Spleen (tissue), 11 donors: ENCODE data around the gene NUAK1. TPM values are rescaled to one million over a fixed set of nuclear protein-coding genes. Genes with fewer than 3 reads are reported as not detected.

Experiments
- DNase-seq: peaks from one replicate; pipeline ENCODE4 v3.0.0-alpha.2; 2020
- H3K27ac ChIP-seq, 8 donors: fragments of 200-600 bp; sonication (generic) in 7 of 8; 1 replicate in 4 of 8; 2 replicates in 4 of 8; pipeline versions ENCODE4 v1.5.0 to v1.8.0; 2016 to 2021; ENCODE audit warnings: inconsistent platforms in 4 of 8, mild to moderate bottlenecking in 4 of 8, moderate library complexity in 1 of 8
- H3K27me3 ChIP-seq, 7 donors: fragments of 200-600 bp; sonication (generic) in 6 of 7; replicated peaks in 1 of 7; 1 replicate in 4 of 7; 2 replicates in 3 of 7; pipeline versions ENCODE4 v1.5.0 to v1.8.0; 2016 to 2021; ENCODE audit warnings: inconsistent platforms in 3 of 7, mild to moderate bottlenecking in 1 of 7
- H3K36me3 ChIP-seq, 6 donors: fragments of 200-600 bp; sonication (generic) in 5 of 6; 1 replicate in 4 of 6; 2 replicates in 2 of 6; pipeline versions ENCODE4 v1.5.0 to v1.8.0; 2016 to 2021; ENCODE audit warnings: inconsistent platforms in 2 of 6
- H3K4me1 ChIP-seq, 6 donors: fragments of 200-600 bp; sonication (generic) in 5 of 6; 1 replicate in 3 of 6; 2 replicates in 3 of 6; pipeline versions ENCODE4 v1.5.0 to v1.8.0; 2016 to 2021; ENCODE audit warnings: inconsistent platforms in 3 of 6
- H3K4me3 ChIP-seq, 8 donors: fragments of 200-600 bp; sonication (generic) in 7 of 8; 1 replicate in 4 of 8; 2 replicates in 4 of 8; pipeline versions ENCODE4 v1.5.0 to v1.8.0; 2016 to 2021; ENCODE audit warnings: inconsistent platforms in 4 of 8, mild to moderate bottlenecking in 4 of 8, moderate library complexity in 2 of 8
- H3K9me3 ChIP-seq, 8 donors: fragments of 200-600 bp; sonication (generic) in 7 of 8; 1 replicate in 4 of 8; 2 replicates in 4 of 8; pipeline versions ENCODE4 v1.5.0 to v1.8.0; 2016 to 2021; ENCODE audit warnings: inconsistent platforms in 4 of 8
- CTCF ChIP-seq, 11 experiments: fragments of 200-600 bp in 7 of 11; fragments of 450-650 bp in 4 of 11; sonication (generic) in 4 of 11; IDR thresholded peaks in 8 of 11; conservative IDR thresholded peaks in 3 of 11; 1 replicate in 7 of 11; 2 replicates in 4 of 11; pipeline versions ENCODE4 v1.4.0 to v1.8.0; 2016 to 2021; ENCODE audit warnings: antibody characterized with exemption in 11 of 11, inconsistent platforms in 4 of 11, mild to moderate bottlenecking in 1 of 11
- POLR2A ChIP-seq, 3 donors: fragments of 450-650 bp; IDR thresholded peaks; one replicate each; pipeline ENCODE4 v1.5.1; 2017; ENCODE audit warnings: antibody characterized with exemption in 3 of 3, mild to moderate bottlenecking in 1 of 3
- POLR2AphosphoS5 ChIP-seq, 3 donors: sonication (generic); formaldehyde crosslinking; IDR thresholded peaks; one replicate each; pipeline ENCODE4 v1.5.1; 2017; ENCODE audit warnings: antibody characterized with exemption in 3 of 3
- WGBS, 5 donors: extraction: QIAGEN DNeasy Blood & Tissue Kit in 3 of 5; methylation state at CpG; one replicate each; pipeline versions ENCODE4 v1.1.5 to v1.1.7; 2013 to 2018; 5-methylcytosine and 5-hydroxymethylcytosine counted together
- intact Hi-C: fragments of 100-400 bp; cut with DNase I; formaldehyde crosslinking; loops from one replicate; pipeline ENCODE4 v1.15.0; 2023; ENCODE audit warnings: low total_unique reads
- polyA plus RNA-seq, 3 donors: library from polyadenylated mRNA; stranded (reverse); fragments of 200-250 nt; gene quantifications; one replicate each; pipeline ENCODE4 v1.2.1, GENCODE V29; 2013
- total RNA-seq, 7 donors: library from RNA; depleted of rRNA in 3 of 7; stranded (reverse); fragments of >200 nt in 3 of 7; fragmentation: NEBNext Ultra II Directional in 4 of 7; extraction: Animal tissue kit (Norgen Biotek cat#: 25700) in 4 of 7; gene quantifications; one replicate each; pipeline versions ENCODE4 v1.1.0 to v1.2.1, GENCODE V29; 2016 to 2021
- donor health status: healthy with polysubstance abuse.
- donor health status: DM: no; HTN: no; CAD: no; lungs with moderate emphysema.
- donor health status: DM: no; HTN: no; CAD: no.
- donor health status: Bipolar disorder and iron deficiency.
- donor health status: healthy.
- donor health status: DM: no; HTN: no; CAD: no.
- donor health status: DM: yes; HTN: yes; CAD: no.

Gene NUAK1
- total and polyA plus RNA-seq, 10 donors = 0.20 to 3.3 (median 1.2) TPM

DNA sequence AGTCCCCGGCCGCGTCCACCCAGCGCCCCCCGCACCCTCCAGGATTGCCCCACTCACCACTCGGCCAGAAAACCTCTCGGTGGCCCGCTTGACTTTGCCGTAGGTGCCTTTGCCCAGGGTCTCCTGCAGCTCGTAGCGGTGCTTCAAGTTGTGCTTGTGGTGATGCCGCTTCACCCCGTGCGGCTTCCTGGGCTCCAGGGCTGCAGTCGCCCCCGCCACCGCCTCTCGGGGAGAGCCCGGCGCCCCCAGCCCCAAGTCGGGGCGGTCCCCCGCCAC is 459 bp downstream of the NUAK1 start:
- no peak for DNase-seq
- intact Hi-C loops = loop anchor here (5.0 kb wide), 1 partner anchor 716 kb away; no protein-coding TSS in a partner anchor
- peak overlapping the region in 6 of 8 donors; percentile 65 to 74 (median 70) for H3K27ac ChIP-seq
- 1 to 4% (median 3%) methylated on average over 15 to 23 of the region's 23 CpGs; no CpG with 5 or more reads in 1 of the 5 donors for WGBS, 5 donors
- peak overlapping the region; percentile 35 to 77 (median 47) for H3K4me3 ChIP-seq
- no peak for TF ChIP-seq CTCF (IDR thresholded peaks at IDR 0.05 in 8 of 11, conservative IDR thresholded peaks at IDR 0.05 in 3 of 11)
- TF ChIP-seq POLR2A (IDR thresholded peaks at IDR 0.05) = no peak
- H3K4me1 ChIP-seq = peaks cover 5 to 43% (median 31%) of the 10 kb centered on the region in 6 donors
- no peaks in the 10 kb centered on the region for H3K36me3 ChIP-seq
- no peaks in the 10 kb centered on the region for H3K9me3 ChIP-seq
- peaks cover 0 to 92% (median 47%) of the 10 kb centered on the region in 7 donors for H3K27me3 ChIP-seq

DNA sequence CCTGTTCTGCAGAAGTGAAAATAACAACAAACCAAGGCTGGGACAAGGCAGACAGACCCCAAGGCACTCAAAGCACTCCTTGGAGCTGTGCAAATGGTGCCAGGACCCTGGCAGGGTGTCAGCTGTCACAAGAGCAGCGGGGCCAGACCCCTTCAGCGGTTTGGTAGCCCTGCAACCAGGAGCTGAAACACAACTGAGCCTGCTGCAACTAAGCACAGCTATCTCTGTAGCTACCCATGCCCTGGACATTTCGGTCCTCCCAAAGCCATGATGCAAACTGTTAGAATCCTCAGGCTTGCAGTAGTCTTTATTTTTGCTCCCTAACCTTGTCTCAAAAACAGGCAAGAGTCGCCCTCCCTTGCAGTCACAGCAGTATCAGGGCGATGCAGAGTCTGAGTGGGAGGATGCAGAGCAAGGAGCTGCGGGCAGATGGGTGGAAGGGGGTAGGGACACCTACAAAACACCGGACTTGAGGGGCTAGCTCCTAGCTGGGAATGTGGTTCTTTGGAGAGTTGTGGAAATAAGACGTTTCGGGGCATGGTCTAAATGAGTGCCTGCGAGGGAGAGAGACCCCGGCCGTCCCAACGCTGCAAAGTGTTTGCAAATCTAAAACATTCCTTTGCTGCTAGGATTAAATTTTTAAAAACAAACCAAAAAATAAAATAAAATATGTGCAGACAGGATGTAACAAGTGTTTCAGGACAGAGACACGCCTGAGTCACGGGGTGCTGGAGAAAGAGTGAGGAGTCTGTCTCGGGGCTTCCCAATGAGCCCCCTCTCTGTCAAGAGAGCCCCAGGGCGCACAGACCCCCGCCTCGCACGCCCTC is 1.0 kb downstream of the NUAK1 start:
- TF ChIP-seq POLR2A (IDR thresholded peaks at IDR 0.05) (no peak), POLR2AphosphoS5 (IDR thresholded peaks at IDR 0.05) (no peak), CTCF (IDR thresholded peaks at IDR 0.05 in 8 of 11, conservative IDR thresholded peaks at IDR 0.05 in 3 of 11) (no peak)
- Histone ChIP-seq H3K4me1 (peaks cover 5 to 43% (median 31%) of the 10 kb centered on the region in 6 donors), H3K4me3 (peak overlapping the region; percentile 35 to 77 (median 47)), H3K36me3 (no peaks in the 10 kb centered on the region), H3K27me3 (peaks cover 0 to 96% (median 47%) of the 10 kb centered on the region in 7 donors), H3K27ac (peak overlapping the region in 6 of 8 donors; percentile 65 to 74 (median 70)), H3K9me3 (no peaks in the 10 kb centered on the region)
- intact Hi-C loops = loop anchor here (5.0 kb wide), 1 partner anchor 715 kb away; no protein-coding TSS in a partner anchor
- 20 to 26% (median 24%) methylated on average over 20 of the region's 20 CpGs for WGBS, 5 donors
- no peak for DNase-seq

DNA sequence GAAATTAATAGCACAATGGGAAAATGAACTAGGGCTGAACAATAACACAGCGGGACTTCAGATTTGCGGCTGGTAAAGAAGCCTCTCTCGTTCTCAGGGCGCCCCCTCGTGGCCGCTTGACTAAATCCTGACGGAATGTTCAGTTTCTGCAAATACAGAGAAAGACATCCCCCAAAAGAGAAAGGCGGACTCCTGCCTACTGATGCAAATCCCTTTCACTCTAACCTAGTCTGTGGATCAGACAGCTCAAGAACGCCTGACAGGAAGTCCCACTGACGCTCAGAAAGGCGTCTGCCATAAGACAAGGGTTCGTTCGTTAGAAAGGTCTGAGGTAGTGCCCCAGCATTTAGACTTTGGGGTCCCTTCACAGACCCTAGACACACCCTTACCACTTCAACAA is 2.5 kb downstream of the NUAK1 start:
- TF ChIP-seq CTCF (IDR thresholded peaks at IDR 0.05 in 8 of 11, conservative IDR thresholded peaks at IDR 0.05 in 3 of 11) (peak; percentile 37 to 82 (median 65)), POLR2A (IDR thresholded peaks at IDR 0.05) (no peak), POLR2AphosphoS5 (IDR thresholded peaks at IDR 0.05) (no peak)
- WGBS, 5 donors = 3 to 7% (median 5%) methylated on average over 13 of the region's 13 CpGs
- peaks cover 5 to 43% (median 31%) of the 10 kb centered on the region in 6 donors for H3K4me1 ChIP-seq
- H3K27me3 ChIP-seq = peaks cover 0 to 94% (median 47%) of the 10 kb centered on the region in 7 donors
- peak overlapping the region in 1 of 8 donors; percentile 19 for H3K4me3 ChIP-seq
- intact Hi-C loops = loop anchor here (5.0 kb wide), 1 partner anchor 714 kb away; no protein-coding TSS in a partner anchor
- H3K9me3 ChIP-seq = no peaks in the 10 kb centered on the region
- peak; percentile 90 for DNase-seq
- no peak overlapping the region for H3K27ac ChIP-seq
- no peaks in the 10 kb centered on the region for H3K36me3 ChIP-seq

GRCh38 chr12:106135781-106136180 is 3.0 kb downstream of the NUAK1 start:
- H3K36me3 ChIP-seq = no peaks in the 10 kb centered on the region
- WGBS, 5 donors = 22 to 25% (median 24%) methylated on average over 4 of the region's 4 CpGs
- intact Hi-C loops = loop anchor here (5.0 kb wide), 1 partner anchor 713 kb away; no protein-coding TSS in a partner anchor
- H3K9me3 ChIP-seq = no peaks in the 10 kb centered on the region
- peaks cover 5 to 43% (median 31%) of the 10 kb centered on the region in 6 donors for H3K4me1 ChIP-seq
- peak overlapping the region in 1 of 8 donors; percentile 2 for H3K4me3 ChIP-seq
- H3K27me3 ChIP-seq = peaks cover 0 to 91% (median 47%) of the 10 kb centered on the region in 7 donors
- no peak for DNase-seq
- TF ChIP-seq POLR2A (IDR thresholded peaks at IDR 0.05) (no peak), CTCF (IDR thresholded peaks at IDR 0.05 in 8 of 11, conservative IDR thresholded peaks at IDR 0.05 in 3 of 11) (no peak), POLR2AphosphoS5 (IDR thresholded peaks at IDR 0.05) (no peak)
- H3K27ac ChIP-seq = no peak overlapping the region
